ENCODE data around the gene CHRM2.

GRCh38 chr7:136883046-136883445 is 14.6 kb downstream of the CHRM2 start:
- TF ChIP-seq POLR2A (IDR thresholded peaks at IDR 0.05): no peak
- no peak for TF ChIP-seq CTCF (IDR thresholded peaks at IDR 0.05)

Measured in lower leg skin (tissue), 3 donors.